Measurements from ENCODE around the gene RAB33B. TPM values are rescaled to one million over a fixed set of nuclear protein-coding genes. Genes with fewer than 3 reads are reported as not detected.
"Not testable (repeated sequence)": the region's sequence is repeated elsewhere in the genome, so short reads cannot be mapped to it uniquely, and the experiment has no call there.

The RAB33B gene
- total RNA-seq, 1 donor from 2014 or later: 10.1 TPM

- Histone ChIP-seq H3K9me3 (no peaks in the 10 kb centered on the region), H3K4me1 (no peaks in the 10 kb centered on the region), H3K4me3 (no peak overlapping the region), H3K27me3 (no peaks in the 10 kb centered on the region), H3K27ac (no peak overlapping the region), H3K36me3 (no peaks in the 10 kb centered on the region)
- TF ChIP-seq POLR2AphosphoS5 (IDR thresholded peaks at IDR 0.05; ENCODE audit: insufficient read depth in 1 of 2, low read depth in 1 of 2) (no peak), CTCF (IDR thresholded peaks at IDR 0.05) (no peak), POLR2A (IDR thresholded peaks at IDR 0.05) (no peak)
- no peak for DNase-seq (ENCODE audit: extremely low spot score in 2 of 2)
- intact Hi-C loops (cut with DNase I): no loop called here
Observed at GRCh38 chr4:139465922-139466321, 12.0 kb downstream of the RAB33B start.

GRCh38 chr4:139468756-139469155 lies 14.8 kb downstream of the RAB33B start:
- intact Hi-C loops (cut with DNase I); DNase-seq (ENCODE audit: extremely low spot score in 2 of 2); H3K9me3 ChIP-seq: not testable (repeated sequence)

GRCh38 chr4:139469216-139469615 lies 15.3 kb downstream of the RAB33B start:
- no peak for TF ChIP-seq POLR2AphosphoS5 (IDR thresholded peaks at IDR 0.05; ENCODE audit: insufficient read depth in 1 of 2, low read depth in 1 of 2)
- no peak for TF ChIP-seq POLR2A (IDR thresholded peaks at IDR 0.05)
- TF ChIP-seq CTCF (IDR thresholded peaks at IDR 0.05): no peak
- no peaks in the 10 kb centered on the region for H3K9me3 ChIP-seq
- H3K4me3 ChIP-seq: no peak overlapping the region
- intact Hi-C loops (cut with DNase I): no loop called here
- no peaks in the 10 kb centered on the region for H3K4me1 ChIP-seq
- H3K36me3 ChIP-seq: peaks cover 0 to 5% of the 10 kb centered on the region in 2 donors
- no peak for DNase-seq (ENCODE audit: extremely low spot score in 2 of 2)
- no peaks in the 10 kb centered on the region for H3K27me3 ChIP-seq
- no peak overlapping the region for H3K27ac ChIP-seq

More at GRCh38 chr4:139468756-139469155, 14.8 kb downstream of the RAB33B start:
- H3K4me1 ChIP-seq, H3K27me3 ChIP-seq, H3K4me3 ChIP-seq, H3K27ac ChIP-seq, H3K36me3 ChIP-seq: not testable (repeated sequence)

GRCh38 chr4:139469869-139470268 lies 15.9 kb downstream of the RAB33B start:
- Histone ChIP-seq H3K36me3 (peaks cover 0 to 5% of the 10 kb centered on the region in 2 donors), H3K27ac (no peak overlapping the region), H3K4me3 (no peak overlapping the region), H3K4me1 (no peaks in the 10 kb centered on the region), H3K9me3 (no peaks in the 10 kb centered on the region), H3K27me3 (no peaks in the 10 kb centered on the region)
- intact Hi-C loops (cut with DNase I): no loop called here
- no peak for DNase-seq (ENCODE audit: extremely low spot score in 2 of 2)
- TF ChIP-seq CTCF (IDR thresholded peaks at IDR 0.05) (no peak), POLR2AphosphoS5 (IDR thresholded peaks at IDR 0.05; ENCODE audit: insufficient read depth in 1 of 2, low read depth in 1 of 2) (no peak), POLR2A (IDR thresholded peaks at IDR 0.05) (no peak)

- Histone ChIP-seq H3K36me3 (peaks cover 0 to 5% of the 10 kb centered on the region in 2 donors), H3K27me3 (no peaks in the 10 kb centered on the region), H3K9me3 (no peaks in the 10 kb centered on the region), H3K4me1 (no peaks in the 10 kb centered on the region), H3K4me3 (no peak overlapping the region), H3K27ac (no peak overlapping the region)
- no peak for DNase-seq (ENCODE audit: extremely low spot score in 2 of 2)
- TF ChIP-seq POLR2A (IDR thresholded peaks at IDR 0.05) (no peak), POLR2AphosphoS5 (IDR thresholded peaks at IDR 0.05; ENCODE audit: insufficient read depth in 1 of 2, low read depth in 1 of 2) (no peak), CTCF (IDR thresholded peaks at IDR 0.05) (no peak)
- intact Hi-C loops (cut with DNase I): no loop called here
Observed at GRCh38 chr4:139470295-139470694, 16.4 kb downstream of the RAB33B start.

Measured in vagina (tissue), 2 donors.